Vagina (tissue), 2 donors: ENCODE measurements around the gene ABCG8. TPM values are rescaled to one million over a fixed set of nuclear protein-coding genes. Genes with fewer than 3 reads are reported as not detected.

Source experiments
- DNase-seq, 2 donors: peaks; one replicate each; pipeline ENCODE4 v3.0.0-alpha.2; 2017; ENCODE audit errors: extremely low spot score in 2 of 2
- H3K27ac ChIP-seq: fragments of 200-600 bp; sonication (generic); one replicate; pipeline ENCODE4 v1.5.1; 2019
- H3K27me3 ChIP-seq: fragments of 200-600 bp; sonication (generic); one replicate; pipeline ENCODE4 v1.5.1; 2019
- H3K36me3 ChIP-seq, 2 donors: fragments of 200-600 bp; sonication (generic); one replicate each; pipeline ENCODE4 v1.5.1; 2017 to 2019
- H3K4me1 ChIP-seq: fragments of 200-600 bp; sonication (generic); one replicate; pipeline ENCODE4 v1.5.1; 2019
- H3K4me3 ChIP-seq, 2 donors: fragments of 200-600 bp; sonication (generic); 1 replicate in 1 of 2; 2 replicates in 1 of 2; pipeline ENCODE4 v1.5.1; 2016 to 2019
- H3K9me3 ChIP-seq: fragments of 200-600 bp; sonication (generic); one replicate; pipeline ENCODE4 v1.5.1; 2019
- POLR2A ChIP-seq, 2 donors: fragments of 450-650 bp; IDR thresholded peaks; one replicate each; pipeline ENCODE4 v1.6.1; 2017; ENCODE audit warnings: antibody characterized with exemption in 2 of 2, mild to moderate bottlenecking in 2 of 2, moderate library complexity in 2 of 2
- POLR2AphosphoS5 ChIP-seq, 2 donors: sonication (generic); formaldehyde crosslinking; IDR thresholded peaks; one replicate each; pipeline ENCODE4 v1.9.0; 2017; ENCODE audit warnings: antibody characterized with exemption in 2 of 2, mild to moderate bottlenecking in 2 of 2, low read depth in 1 of 2; ENCODE audit not compliant: insufficient read depth in 1 of 2
- intact Hi-C: fragments of 100-400 bp; cut with DNase I; formaldehyde crosslinking; loops from one replicate; pipeline ENCODE4 v1.15.1; 2023
- total RNA-seq: library from RNA; depleted of rRNA; stranded (reverse); fragments of >200 nt; gene quantifications from one replicate; pipeline ENCODE4 v1.2.3, GENCODE V29; 2016
- TF ChIP-seq, protein P1 (sequence below), 3 experiments: fragments of 450-650 bp in 2 of 3; fragments of 200-600 bp in 1 of 3; sonication (generic) in 1 of 3; IDR thresholded peaks; one replicate each; pipeline ENCODE4 v1.5.1; 2017 to 2019; ENCODE audit warnings: antibody characterized with exemption in 3 of 3, mild to moderate bottlenecking in 2 of 3, moderate library complexity in 2 of 3

The ABCG8 gene
- total RNA-seq, 1 donor from 2014 or later = not detected

DNA sequence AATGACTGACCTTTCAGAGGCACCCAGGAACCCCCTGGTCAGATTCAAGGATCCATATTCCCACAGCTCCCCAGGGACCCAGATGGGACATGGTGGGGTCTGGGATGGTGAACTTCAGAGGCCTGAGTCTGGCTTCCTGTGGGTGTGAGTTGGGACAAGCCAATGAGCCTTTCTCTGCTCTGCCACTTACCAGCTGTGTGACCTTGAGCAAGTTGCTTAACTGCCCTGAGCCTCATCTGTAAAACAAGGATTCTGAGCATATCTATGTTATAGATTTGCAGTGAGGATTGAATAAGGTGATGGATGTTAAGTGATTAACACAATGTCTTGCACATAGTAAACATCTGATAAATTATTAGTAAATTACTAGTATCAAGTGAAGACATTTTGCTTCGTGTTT is 6.4 kb downstream of the ABCG8 start:
- Histone ChIP-seq H3K27me3 (no peaks in the 10 kb centered on the region), H3K9me3 (no peaks in the 10 kb centered on the region), H3K36me3 (no peaks in the 10 kb centered on the region), H3K27ac (no peak overlapping the region), H3K4me3 (no peak overlapping the region), H3K4me1 (no peaks in the 10 kb centered on the region)
- DNase-seq = no peak
- no peak for TF ChIP-seq POLR2AphosphoS5 (IDR thresholded peaks at IDR 0.05; ENCODE audit: insufficient read depth in 1 of 2, low read depth in 1 of 2)
- no peak for TF ChIP-seq POLR2A (IDR thresholded peaks at IDR 0.05)
- TF ChIP-seq, protein P1, sequence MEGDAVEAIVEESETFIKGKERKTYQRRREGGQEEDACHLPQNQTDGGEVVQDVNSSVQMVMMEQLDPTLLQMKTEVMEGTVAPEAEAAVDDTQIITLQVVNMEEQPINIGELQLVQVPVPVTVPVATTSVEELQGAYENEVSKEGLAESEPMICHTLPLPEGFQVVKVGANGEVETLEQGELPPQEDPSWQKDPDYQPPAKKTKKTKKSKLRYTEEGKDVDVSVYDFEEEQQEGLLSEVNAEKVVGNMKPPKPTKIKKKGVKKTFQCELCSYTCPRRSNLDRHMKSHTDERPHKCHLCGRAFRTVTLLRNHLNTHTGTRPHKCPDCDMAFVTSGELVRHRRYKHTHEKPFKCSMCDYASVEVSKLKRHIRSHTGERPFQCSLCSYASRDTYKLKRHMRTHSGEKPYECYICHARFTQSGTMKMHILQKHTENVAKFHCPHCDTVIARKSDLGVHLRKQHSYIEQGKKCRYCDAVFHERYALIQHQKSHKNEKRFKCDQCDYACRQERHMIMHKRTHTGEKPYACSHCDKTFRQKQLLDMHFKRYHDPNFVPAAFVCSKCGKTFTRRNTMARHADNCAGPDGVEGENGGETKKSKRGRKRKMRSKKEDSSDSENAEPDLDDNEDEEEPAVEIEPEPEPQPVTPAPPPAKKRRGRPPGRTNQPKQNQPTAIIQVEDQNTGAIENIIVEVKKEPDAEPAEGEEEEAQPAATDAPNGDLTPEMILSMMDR (IDR thresholded peaks at IDR 0.05) = no peak
- intact Hi-C loops = no loop called here

DNA sequence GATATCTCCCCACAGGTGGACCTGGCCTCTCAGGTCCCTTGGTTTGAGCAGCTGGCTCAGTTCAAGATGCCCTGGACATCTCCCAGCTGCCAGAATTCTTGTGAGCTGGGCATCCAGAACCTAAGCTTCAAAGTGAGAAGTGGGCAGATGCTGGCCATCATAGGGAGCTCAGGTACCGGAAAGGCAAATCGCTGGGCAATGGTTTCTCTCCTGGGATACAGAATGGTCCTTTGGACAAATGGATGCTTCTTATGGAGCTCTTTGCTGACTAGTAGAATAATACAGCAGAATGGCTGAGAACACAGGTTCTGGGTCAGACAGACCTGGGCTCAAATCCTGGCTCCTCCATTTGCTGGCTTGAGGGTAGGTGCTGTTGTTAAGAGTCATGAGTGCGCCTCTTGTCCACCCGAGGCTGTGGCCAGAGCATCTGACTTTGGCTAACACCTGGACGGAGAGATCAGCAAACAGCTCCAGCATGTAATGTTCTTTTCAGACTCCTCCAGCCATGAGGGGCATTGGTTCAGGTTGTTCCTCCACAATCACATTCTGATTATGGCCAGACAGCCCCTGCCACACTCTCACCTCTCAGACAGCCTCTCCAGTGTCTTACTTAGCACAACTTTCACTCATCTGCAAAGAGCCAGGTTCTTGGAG is 7.5 kb downstream of the ABCG8 start:
- intact Hi-C loops = no loop called here
- DNase-seq = peak; percentile 61 to 70
- no peaks in the 10 kb centered on the region for H3K36me3 ChIP-seq

DNA sequence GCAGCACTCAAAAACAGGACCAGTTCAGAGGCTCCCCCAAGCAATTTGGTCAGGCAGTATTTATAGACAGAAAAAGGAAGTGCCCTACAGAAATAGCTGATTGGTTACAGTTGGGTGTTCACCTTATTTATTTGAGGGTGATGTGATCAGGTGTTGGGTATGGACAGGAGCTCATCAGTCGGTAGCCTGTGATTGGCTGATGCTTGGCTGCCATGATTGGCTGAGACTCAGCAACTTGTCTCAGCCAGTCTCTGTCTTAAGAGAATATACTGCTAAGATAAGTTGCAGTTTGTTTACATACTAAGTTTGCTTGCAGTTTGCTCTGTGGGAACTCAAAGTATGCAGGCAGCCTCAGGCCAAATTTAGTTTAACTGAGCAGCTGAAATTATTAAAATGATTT is 9.4 kb downstream of the ABCG8 start:
- DNase-seq = peak; percentile 25 to 52
- Histone ChIP-seq H3K27me3 (no peaks in the 10 kb centered on the region), H3K27ac (no peak overlapping the region), H3K4me3 (no peak overlapping the region), H3K9me3 (no peaks in the 10 kb centered on the region), H3K4me1 (no peaks in the 10 kb centered on the region), H3K36me3 (no peaks in the 10 kb centered on the region)
- intact Hi-C loops = no loop called here
- TF ChIP-seq POLR2A (IDR thresholded peaks at IDR 0.05) (no peak), POLR2AphosphoS5 (IDR thresholded peaks at IDR 0.05; ENCODE audit: insufficient read depth in 1 of 2, low read depth in 1 of 2) (no peak)
- TF ChIP-seq, protein P1 (IDR thresholded peaks at IDR 0.05) = no peak

More for the DNA sequence above, 7.5 kb downstream of the ABCG8 start:
- Histone ChIP-seq H3K4me1 (no peaks in the 10 kb centered on the region), H3K27me3 (no peaks in the 10 kb centered on the region), H3K4me3 (no peak overlapping the region), H3K9me3 (no peaks in the 10 kb centered on the region), H3K27ac (no peak overlapping the region)
- TF ChIP-seq, protein P1 (IDR thresholded peaks at IDR 0.05) = no peak
- TF ChIP-seq POLR2A (IDR thresholded peaks at IDR 0.05) (no peak), POLR2AphosphoS5 (IDR thresholded peaks at IDR 0.05; ENCODE audit: insufficient read depth in 1 of 2, low read depth in 1 of 2) (no peak)

DNA sequence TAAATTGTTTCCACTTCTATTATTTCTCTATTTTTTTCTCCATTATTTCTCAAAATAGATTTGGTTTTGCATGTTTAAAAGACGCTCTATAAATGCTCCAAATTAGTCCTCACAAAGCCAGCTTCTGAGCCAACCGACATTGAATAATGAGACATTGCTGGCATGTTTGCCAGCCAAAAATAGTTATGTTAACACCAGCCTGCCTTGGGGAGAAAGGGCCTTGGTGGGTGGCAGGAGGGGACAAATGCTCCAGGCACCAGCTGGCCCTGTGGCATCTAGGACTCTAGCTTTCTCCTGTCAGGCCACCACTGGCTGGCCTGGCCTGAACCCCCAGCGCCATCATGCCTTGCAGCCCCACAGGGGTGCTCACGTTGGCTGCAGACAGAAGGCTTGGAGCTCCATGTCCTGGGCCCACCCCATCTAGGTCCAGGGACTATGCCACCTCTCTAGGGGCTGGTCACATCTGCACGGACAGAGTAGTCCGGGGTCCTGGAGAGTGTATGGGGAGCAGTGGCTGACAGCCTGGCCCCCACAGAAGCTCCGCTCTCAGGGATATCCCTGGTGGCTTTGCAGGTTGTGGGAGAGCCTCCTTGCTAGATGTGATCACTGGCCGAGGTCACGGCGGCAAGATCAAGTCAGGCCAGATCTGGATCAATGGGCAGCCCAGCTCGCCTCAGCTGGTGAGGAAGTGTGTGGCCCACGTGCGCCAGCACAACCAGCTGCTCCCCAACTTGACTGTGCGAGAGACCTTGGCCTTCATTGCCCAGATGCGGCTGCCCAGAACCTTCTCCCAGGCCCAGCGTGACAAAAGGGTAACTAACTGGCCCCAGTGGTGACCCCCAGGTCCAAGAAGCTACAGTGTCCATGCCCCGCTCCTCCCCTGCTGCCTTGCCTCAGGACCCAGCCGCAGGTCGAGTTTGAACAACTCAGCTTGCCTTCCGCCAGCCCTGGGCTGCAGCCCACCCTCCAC is 12.5 kb downstream of the ABCG8 start:
- Histone ChIP-seq H3K9me3 (no peaks in the 10 kb centered on the region), H3K36me3 (no peaks in the 10 kb centered on the region), H3K4me1 (no peaks in the 10 kb centered on the region), H3K27me3 (no peaks in the 10 kb centered on the region), H3K4me3 (no peak overlapping the region), H3K27ac (no peak overlapping the region)
- intact Hi-C loops = no loop called here
- DNase-seq = peak; percentile 67 to 77
- TF ChIP-seq, protein P1 (IDR thresholded peaks at IDR 0.05) = no peak
- TF ChIP-seq POLR2A (IDR thresholded peaks at IDR 0.05) (no peak), POLR2AphosphoS5 (IDR thresholded peaks at IDR 0.05; ENCODE audit: insufficient read depth in 1 of 2, low read depth in 1 of 2) (no peak)
